GM13976 (cell line): ENCODE results near the gene ZSWIM5.

ENCODE experiments used
- DNase-seq: peaks from one replicate; pipeline ENCODE4 v3.0.0; 2012; ENCODE audit warnings: low spot score
- CTCF ChIP-seq: IDR thresholded peaks from 2 replicates; pipeline ENCODE4 v1.5.1; 2012; ENCODE audit warnings: borderline replicate concordance, mild to moderate bottlenecking; ENCODE audit not compliant: insufficient read depth; ENCODE audit errors: extremely low read depth, missing control alignments, control extremely low read depth
- in situ Hi-C: fragments of 300-500 bp; cut with MboI; formaldehyde crosslinking; loops from one replicate; pipeline ENCODE4 v1.12.0; 2022; ENCODE audit warnings: low sequenced_read_pairs, mixed read lengths, inconsistent platforms; ENCODE audit not compliant: unreplicated experiment

Gene ZSWIM5

GRCh38 chr1:45216861-45217260 lies 10.5 kb upstream of the ZSWIM5 start:
- DNase-seq = no peak
- in situ Hi-C loops = no loop called here
- TF ChIP-seq CTCF = no peak

- in situ Hi-C loops = no loop called here
- no peak for TF ChIP-seq CTCF
- no peak for DNase-seq
Measured at GRCh38 chr1:45216200-45216541, 9.8 kb upstream of the ZSWIM5 start.

GRCh38 chr1:45215485-45216199 lies 9.2 kb upstream of the ZSWIM5 start:
- in situ Hi-C loops = no loop called here
- no peak for DNase-seq
- TF ChIP-seq CTCF = no peak

GRCh38 chr1:45213892-45214291 lies 7.5 kb upstream of the ZSWIM5 start:
- TF ChIP-seq CTCF = no peak
- in situ Hi-C loops = no loop called here
- no peak for DNase-seq

GRCh38 chr1:45211076-45211475 lies 4.7 kb upstream of the ZSWIM5 start:
- TF ChIP-seq CTCF = no peak
- in situ Hi-C loops = no loop called here
- no peak for DNase-seq

- no peak for TF ChIP-seq CTCF
- in situ Hi-C loops = no loop called here
- no peak for DNase-seq
Measured at GRCh38 chr1:45206808-45207623, 611 bp upstream of the ZSWIM5 start.
